Forelimb muscle (tissue), 1 donor: ENCODE data around the gene SUMF1. TPM values are rescaled to one million over a fixed set of nuclear protein-coding genes. Genes with fewer than 3 reads are reported as not detected.

ENCODE experiments used
- DNase-seq: peaks from one replicate; pipeline ENCODE4 v3.0.0-alpha.2; 2013; ENCODE audit warnings: low read depth
- polyA plus RNA-seq: library from polyadenylated mRNA; unstranded; fragments of 120-200 nt; gene quantifications from one replicate; pipeline ENCODE4 v1.2.1, GENCODE V29; 2013; ENCODE audit not compliant: insufficient read length

The SUMF1 gene
- polyA plus RNA-seq, 1 donor: 10.9 TPM

DNA sequence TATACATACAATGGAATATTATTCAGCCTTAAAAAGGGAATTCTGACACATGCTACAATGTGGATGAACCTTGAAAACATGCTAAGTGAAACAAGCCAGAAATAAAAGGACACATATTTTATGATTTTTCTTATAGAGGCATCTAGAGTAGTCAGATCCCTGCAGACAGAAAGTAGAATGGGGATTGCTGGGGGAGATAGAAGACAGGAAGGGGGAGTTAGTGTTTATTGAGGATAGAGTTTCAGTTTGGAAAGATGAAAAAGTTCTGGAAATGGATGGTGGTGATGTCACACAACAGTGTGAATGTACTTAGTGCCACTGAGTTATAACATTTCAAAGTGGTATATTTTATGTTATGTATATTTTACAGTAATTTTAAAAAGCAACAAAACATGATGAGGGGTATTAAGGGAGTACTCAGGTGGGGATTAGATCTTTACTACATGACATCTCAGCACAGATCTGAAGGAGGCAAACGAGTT, 30.8 kb upstream of the SUMF1 start:
- no peak for DNase-seq

DNA sequence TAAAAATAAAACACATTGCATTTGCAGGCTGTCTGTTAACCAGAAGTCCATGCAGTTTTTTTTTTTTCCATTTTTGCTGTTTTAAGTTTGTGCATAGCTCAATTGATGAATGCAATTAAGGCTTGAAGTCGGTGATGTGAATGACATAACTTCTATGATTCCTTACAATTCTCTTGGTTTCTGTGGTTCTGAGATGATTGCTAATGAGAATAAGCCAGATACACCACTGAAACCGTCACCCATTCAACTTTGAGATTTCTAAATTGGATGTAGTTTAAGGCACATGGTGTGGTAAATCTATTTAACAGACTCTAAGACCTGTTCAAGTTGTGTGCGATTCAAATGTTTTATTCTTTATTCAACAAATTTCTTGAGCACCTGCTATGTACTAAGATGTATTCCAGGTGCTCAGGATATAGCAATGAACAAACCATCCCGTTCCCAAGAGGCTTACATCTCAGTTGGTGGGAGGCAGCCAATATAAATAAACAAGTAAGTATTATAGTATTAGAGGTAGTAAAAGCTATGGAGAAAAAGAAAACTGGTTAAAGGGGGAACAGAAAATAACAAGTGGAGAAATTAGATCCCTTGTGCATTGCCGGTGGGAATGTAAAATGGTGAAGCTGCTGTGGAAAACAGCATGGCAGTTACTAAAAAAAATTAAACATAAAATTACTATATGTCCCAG, 30.1 kb upstream of the SUMF1 start:
- DNase-seq: no peak

DNA sequence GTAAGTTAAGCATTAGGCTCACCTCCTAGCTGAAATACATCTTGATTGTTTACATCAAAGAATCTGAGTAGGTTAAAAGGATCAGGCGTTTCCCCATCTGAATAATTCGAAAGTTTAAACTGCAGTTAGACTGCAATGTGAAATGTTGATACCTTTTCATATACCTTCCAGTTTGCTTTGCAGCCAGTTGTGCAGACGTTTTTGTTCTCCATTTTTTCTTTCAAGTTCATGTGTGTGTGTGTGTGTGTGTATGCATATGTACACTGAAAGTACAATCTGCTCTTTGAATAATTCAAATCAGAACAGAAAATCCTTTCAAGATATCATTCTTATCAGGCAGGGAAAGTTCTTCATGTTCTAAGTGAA, 29.0 kb upstream of the SUMF1 start:
- no peak for DNase-seq

DNA sequence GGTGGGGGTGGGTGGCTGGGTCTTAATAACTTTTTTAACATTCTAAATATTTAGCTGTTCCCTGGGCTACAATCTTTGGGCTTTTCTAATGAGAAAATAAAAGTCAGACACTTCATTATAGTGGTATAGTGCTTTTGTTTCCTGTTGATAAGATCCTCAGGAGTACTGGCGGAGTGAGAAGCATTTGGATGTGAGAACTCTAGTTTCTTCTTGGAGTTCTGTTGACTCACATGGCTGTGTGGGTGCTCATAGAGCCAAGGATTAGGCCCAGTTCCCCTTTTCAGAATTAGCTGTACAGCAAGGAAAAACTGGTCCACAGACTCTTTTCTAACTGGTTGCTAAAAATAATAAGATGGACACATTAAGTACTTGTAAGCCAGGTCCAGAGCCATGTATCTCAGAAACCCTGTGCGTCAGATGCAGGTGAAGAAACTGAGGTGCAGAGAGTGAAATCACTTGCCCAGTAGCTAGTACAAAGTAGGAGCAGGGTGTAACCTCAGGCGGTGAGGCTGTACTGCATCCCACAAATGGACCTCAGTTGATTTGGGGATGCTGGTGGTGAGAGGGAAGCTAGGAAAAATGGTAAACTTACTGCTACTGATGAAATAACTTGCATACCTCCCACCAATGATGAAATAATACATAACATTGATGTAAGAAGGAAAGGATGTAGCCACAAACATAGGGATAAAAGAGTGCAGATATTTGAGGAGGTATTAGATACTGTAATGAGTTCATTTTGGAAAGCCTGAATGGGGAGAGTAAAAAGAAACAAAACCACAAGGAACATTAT, 28.4 kb upstream of the SUMF1 start:
- no peak for DNase-seq

DNA sequence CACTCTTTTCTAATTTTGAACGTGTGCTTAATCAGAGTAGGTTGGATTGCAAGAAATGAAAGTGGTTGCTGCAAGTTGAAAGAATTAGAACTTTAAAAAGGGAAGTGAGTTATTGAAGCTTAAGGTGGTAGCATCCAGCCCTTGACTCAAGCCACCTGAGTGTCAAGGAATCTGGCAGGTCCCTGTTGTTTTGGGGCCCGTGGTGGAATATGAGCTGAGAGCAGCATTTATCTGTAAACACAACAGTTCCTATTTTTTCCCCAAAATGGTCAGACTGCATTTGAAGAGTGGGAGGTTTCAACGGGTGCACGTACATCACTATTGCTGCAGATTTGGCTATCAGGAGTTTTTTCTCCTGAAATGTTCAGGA, 27.8 kb upstream of the SUMF1 start:
- no peak for DNase-seq

DNA sequence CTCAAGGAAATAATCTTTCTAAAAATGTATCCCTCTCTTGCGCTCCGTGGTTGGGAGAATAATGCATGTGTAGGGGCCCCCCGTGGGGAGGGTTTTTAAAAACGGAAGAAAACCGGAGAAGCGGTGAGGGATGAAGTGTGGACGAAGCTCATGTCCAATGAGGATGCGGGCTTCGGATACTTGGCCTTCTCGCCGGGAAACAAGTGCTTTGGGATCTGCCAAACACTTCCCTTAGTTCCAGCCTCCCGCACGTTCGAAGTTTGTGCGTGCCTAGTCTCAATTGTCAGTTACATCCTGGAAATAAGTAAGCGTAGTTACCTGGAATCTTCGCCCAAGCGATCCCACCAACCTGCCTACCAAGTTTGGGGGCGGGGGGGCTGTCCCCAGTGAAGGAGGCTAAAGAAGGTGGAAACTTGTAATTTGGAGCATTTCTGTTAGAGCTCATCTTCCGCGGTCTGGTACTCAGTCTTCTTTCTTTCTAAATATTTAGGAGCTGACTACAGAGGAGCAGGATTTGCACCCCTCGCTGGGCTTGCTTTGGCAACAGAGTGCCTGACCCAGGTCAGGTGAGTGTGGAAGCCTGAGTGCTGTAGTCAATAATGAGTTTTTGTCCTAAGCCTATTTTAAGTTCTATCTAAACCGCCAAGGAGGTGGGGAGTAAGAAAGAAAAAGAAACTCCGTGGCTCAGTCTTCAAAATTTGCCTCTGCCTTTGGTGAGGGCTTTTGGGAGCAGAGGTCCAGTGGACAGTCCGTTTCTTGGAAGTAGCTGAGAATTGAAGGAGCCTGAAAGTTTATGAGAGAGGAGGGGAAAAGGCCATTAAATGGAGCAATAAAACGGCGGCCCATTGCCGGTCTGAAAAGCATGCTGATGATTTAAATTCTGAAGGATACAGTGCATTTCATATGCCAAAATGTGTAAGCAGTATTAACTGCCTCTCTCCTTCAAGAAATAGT, 27.1 kb upstream of the SUMF1 start:
- DNase-seq: no peak

DNA sequence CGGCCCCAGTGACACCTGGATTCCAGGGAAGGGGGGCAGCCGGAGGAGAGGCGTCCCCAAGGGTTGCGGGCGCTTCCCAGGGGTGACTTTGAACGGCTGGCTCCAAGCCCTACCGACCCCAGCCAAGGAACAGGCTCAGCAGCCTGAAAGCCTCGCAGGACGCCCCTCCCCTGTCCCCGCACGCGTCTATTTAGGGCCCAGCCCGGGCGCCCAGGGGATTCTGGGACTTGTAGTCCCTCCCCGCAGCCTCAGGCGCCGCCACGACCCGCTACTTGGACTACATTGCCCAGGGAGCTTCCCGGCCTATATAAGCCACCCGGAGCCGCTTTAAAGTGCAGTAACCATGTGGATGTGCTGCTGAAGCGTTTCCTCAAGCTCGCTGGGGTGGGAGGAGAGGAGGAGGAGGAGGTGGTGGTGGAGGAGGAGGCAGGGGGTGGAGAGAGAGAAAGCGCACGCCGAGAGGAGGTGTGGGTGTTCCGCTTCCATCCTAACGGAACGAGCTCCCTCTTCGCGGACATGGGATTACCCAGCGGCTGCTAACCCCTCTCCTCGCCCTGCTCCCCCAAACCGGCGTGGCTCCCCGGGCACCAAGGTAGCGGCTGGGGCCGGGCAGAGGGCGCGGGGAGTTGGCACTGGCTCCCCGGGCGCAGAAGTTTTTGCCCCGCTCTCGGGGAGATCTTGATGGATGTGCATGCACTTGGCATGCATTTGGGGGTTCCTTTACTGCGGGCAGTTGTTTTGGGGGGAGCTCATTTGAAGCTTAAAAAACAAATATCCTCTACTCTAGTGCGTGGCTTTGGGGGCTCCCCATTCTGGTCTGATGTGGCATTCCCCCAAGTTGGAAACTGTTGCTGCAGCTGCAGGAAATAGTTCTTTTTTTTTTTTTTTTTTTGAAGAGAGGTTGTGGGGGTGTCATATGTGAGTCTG, 26.2 kb upstream of the SUMF1 start, which contains the start of gene ITPR1:
Gene ITPR1 (plus strand): TSS at position 335 of the 927 bp plus-strand sequence. CDS start 23,144 bp downstream, outside the sequence.
- DNase-seq: peak; percentile 97

DNA sequence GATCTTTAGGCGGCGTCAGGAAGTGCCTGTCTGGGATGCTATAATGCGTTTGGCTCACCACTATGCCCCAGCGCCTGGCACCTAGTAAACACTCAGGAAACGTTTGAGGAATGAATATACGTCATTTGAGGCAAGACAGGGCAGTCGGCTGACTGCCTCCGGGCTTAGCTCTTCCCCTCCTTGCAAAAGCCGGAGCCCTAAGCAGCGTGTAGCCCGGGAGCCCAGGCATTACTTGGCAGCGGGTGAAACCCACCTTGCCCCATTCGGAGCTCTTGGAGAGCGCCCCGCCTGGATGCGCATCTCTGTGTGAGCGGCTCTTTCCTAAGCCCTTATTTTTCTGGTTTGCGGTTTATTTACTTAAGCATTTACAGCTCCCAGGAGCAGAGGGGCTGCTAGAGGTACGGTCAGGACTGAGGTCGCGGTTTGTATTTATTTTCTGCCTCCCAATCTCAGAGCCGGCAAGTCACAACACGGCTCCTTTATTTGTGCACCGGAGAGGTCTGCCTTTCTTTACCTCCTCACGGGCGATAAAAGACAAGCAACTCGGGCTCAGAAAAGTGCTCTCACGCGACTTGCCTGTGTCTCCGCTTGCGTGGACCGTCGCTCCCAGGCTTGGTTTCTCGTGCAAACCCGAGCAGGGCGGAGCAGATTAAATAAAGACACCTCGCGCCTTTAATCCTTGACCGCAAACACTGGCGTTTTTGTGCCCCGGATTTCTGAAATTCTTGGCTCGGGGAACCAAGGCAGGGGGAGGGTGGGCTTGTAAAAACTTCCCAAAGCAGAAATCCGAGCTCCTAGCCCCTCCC, 25.3 kb upstream of the SUMF1 start:
- no peak for DNase-seq

DNA sequence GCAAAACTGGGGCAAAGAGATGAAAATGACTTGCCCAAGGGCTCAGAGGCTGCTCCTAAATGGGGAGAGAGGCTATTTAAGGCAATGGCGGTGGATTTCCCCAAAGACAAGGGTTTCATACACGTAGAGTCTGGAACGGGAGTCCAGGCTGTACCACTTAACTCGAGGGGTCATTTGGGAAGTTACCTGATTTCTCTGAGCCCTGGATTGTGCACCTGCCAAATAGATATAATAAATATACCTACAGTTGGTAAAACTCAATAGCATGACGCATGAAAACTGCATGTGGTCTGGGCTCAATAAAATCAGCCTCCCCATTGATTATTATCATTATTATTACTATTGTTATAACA, 24.8 kb upstream of the SUMF1 start:
- DNase-seq: no peak

DNA sequence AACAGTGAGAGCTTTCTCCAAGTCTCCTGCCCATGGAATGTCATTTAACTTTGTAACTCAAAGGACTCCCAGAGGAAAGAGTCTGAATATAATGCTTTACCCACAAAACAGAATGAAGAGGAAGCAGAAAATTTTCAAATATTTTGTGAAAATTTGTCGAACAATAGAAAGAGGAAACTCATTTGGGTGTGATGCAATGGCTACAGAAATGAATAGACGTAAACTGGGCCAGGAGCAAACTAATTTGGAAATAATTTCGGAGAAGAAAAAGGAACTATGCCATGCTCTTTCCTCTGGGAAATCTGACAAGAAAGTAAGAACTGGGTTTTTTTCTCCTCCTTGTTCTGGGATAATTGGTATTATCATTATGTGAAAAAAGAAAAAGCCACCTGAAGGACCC, 11.2 kb upstream of the SUMF1 start:
- DNase-seq: no peak

DNA sequence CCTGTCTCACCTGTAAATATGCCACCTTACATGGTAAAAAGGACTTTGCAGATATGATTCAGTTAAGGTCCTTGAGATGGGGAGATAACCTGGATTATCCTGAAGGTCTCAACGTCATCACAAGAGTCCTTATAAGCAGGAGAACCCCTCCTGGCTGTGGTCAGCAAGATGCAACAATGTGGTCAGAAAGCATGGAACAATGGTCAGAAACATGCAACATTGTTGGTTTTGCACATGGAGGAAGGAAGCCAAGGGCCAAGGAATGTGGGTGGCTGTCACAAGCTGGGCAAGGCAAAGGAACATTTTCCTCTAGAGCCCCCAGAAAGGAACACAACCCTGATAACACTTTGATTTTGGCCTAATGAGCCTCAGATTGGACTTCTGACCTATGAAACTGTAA, 9.4 kb upstream of the SUMF1 start:
- no peak for DNase-seq

DNA sequence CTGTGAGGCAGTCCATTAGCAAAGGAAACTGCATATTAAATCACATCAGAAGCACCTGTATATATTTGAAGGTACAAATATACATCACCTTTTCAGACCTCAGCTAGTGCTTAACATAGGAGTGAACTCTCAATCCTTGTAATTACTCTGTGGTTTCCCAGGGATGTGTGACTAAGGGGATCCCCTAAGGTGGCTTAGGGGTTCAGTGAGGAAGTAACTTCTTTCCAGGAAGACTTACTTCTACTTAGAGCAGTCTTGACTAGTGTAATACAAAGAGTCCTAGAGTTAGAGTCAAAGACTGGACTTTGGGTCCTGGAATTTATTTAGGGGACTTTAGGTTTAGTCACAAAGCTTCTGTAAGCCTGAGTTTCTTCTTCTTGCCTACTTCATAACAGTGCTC, 8.7 kb upstream of the SUMF1 start:
- no peak for DNase-seq

DNA sequence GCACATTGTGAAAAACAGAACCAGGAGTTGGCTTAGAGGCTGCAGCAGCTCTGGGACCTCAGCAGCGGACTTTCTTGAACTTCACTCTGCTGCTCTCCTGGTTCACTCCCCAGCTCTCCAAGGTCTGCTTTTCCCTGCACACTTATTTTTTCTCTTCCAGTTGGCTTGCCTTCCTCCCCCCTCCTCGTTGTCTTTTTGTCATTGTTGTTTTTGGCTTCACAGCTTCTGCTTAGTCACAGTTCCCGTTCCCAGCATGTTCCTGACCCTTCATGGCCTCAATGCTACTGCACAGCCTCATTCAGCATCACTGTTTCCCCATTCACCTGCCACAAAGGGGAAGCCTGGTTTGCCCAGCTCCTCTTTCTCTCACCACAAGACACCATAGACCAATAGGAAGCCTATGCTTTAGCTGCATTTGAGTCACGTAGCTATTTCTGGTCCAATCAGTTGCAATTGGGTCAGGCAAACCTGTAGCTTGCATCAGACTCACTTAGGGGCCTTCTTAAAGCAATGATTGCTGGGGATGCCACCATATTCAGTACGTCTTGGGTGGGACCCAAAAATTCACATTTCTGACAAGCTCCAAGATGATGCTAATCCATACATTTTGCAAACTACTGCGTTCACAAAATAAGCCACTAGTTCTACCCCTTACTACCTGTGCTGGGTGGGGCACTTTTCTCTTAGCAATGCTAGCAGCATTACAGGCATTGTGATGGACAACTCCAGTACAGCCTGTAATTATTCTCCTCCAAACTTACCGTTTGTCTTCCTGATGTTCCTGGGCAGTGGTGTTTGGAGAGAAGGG, 7.8 kb upstream of the SUMF1 start:
- no peak for DNase-seq

DNA sequence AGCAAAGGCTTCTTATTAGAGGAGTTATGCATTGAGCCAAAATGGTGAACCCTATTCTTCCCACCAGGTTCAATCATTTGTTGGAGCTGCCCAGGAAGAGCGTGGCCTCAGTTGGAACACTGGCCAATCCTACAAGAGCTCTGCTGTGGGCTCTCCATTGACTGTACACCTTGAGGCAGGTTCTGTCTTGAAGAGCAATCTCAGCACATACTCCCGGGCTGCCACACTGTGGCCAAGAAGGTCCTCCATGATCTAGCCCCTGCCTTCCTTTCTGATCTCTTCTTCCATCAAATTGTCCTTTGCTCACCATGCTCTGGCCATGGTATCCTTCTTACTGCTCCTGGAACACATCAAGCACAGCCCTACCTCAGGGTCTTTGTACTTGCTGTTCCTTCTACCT, 5.7 kb upstream of the SUMF1 start:
- no peak for DNase-seq

DNA sequence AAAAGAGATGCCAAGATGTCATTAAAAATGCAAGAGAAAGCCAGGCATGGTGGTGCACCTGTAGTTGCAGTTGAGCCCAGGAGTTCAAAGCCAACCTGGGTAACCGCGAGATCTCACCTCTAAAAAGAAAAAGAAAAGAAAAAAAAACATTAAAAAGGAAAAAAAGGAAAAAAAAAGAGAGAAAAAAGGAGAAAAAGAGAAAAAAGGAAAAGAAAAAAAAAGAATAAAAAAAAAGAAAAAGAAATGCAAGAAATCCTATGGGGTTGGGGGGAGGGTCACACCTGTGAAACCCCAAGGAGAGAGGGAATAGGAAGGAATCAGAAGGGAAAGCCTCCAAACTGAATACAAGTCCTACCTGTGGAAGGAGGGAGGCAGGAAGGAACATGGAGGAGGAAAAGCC, 5.2 kb upstream of the SUMF1 start:
- DNase-seq: no peak

DNA sequence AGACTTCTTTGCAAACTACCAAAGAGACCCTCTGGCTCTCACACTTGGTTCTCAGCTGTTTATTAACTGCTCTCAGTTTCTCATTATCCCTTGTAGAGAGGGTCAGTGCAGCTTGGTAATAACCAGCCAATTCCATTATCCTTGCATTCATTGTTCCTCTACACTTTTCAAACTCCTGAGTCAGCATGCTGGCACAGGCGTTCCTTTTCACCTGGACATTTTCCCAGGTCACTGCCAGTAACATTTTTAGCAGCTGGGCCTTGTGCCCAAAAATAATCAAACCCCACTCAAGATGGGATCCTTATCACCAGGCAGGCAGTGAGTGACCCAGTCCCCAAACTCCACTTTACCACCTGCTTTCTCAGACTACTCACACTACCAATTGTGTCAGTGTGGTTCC, 4.8 kb upstream of the SUMF1 start:
- DNase-seq: no peak

DNA sequence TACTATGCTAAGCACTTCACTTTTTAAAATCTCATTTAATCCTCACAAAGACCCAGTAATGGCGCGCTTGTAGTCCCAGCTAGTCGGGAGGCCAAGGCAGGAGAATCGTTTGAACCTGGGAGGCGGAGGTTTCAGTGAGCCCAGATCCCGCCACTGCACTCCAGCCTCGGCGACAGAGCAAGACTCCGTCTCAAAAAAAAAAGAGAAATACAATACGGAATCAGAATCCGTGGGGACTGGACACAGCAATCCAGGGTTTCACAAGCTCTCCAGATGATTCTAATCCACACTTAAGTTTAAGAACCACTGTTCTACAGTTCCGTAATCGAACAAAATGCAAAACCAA, 426 bp upstream of the SUMF1 start:
- no peak for DNase-seq

DNA sequence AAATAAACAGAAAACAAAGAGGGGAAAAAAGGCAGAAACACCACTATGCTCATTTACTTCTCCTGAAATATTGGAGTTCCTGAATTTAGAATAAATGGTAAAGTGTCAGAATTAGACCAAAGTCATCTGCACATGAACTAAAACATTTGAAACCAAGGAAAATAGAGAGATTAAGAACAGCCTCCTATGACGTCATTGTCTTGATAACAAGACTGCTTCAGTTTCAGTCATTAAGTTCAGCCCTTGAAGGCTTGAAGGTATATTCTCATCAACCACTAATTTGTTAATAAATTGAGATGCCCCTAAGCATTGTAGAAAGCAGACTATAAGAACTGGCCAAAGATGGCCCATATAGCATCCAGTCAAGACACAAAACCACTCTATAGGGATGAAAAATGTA, 2.5 kb downstream of the SUMF1 start:
- DNase-seq: no peak

DNA sequence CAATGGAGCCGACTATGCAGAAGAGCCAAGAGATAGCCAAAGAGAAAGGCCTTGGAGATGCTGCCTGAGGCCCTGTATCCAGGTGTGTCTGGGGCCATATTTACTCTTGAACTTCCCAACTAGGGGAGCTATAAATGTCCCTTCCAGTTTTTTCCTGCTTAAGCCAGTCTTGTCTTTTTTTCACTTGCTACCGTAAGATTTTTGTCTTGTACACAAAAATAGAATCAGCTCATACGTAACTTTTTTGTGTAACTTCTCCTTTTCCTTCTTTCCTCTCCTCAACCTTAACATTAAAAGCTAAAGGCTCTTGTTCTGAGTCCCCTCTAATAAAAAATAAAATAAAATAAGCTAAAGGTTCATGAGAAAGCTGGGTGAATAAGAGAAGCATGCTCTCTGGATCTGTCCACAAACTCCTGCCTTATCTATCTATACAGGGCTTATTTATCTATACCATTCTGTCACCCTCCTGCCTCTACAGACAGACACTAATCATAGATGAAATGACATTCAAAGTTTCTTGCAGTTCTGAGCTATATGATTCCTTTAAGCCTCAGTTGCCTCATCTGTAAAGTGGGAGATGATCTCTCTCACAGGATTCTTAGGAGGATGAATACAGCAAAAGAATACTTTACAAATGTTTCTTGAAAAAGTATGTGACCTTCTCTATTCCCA, 4.6 kb downstream of the SUMF1 start:
- DNase-seq: no peak
